ENCODE measurements around the gene KCNIP3.

DNA sequence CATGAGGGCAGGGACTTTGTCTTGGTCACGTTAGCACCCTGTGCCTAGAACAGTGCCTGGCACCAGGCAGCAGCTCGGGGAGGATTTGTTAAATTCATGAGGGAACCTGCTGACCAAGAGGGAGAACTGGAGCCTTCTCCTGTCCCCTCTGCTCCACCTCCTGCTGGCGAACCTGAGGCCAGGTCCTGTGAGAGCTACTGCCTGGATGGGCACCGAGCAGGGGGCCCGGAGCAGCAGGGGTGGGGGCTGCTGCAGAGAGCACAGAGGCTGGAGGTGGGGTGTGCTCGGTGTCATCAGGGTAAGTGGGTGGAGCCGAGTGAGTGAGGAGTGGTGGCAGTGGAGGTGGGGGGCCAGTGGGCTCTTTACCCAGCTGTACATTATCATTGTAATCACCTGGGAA is 53.2 kb downstream of the KCNIP3 start:
- TF ChIP-seq NFIC (IDR thresholded peaks at IDR 0.05; ENCODE audit: borderline replicate concordance) (no peak), RFX5 (IDR thresholded peaks at IDR 0.05; ENCODE audit: low read length) (no peak), RCOR1 (IDR thresholded peaks at IDR 0.05; ENCODE audit: low read length) (no peak), JUND (IDR thresholded peaks at IDR 0.05) (no peak), TEAD4 (IDR thresholded peaks at IDR 0.05; ENCODE audit: borderline replicate concordance, insufficient read depth) (no peak), TAF1 (IDR thresholded peaks at IDR 0.05; ENCODE audit: borderline replicate concordance, low read depth, low read length) (no peak), CHD2 (IDR thresholded peaks at IDR 0.05; ENCODE audit: low read length, partially characterized antibody) (no peak), YY1 (IDR thresholded peaks at IDR 0.05; ENCODE audit: low read depth) (no peak), EZH2phosphoT487 (IDR thresholded peaks at IDR 0.05; ENCODE audit: borderline replicate concordance, low read depth) (no peak), GABPA (IDR thresholded peaks at IDR 0.05; ENCODE audit: low read depth) (no peak), EP300 (IDR thresholded peaks at IDR 0.05; ENCODE audit: borderline replicate concordance in 1 of 2, low read depth in 1 of 2, low read length in 1 of 2) (no peak), POLR2AphosphoS5 (IDR thresholded peaks at IDR 0.05; ENCODE audit: low read depth, low read length) (no peak), MXI1 (IDR thresholded peaks at IDR 0.05; ENCODE audit: low read depth, low read length) (no peak)
- TF ChIP-seq, protein P1, sequence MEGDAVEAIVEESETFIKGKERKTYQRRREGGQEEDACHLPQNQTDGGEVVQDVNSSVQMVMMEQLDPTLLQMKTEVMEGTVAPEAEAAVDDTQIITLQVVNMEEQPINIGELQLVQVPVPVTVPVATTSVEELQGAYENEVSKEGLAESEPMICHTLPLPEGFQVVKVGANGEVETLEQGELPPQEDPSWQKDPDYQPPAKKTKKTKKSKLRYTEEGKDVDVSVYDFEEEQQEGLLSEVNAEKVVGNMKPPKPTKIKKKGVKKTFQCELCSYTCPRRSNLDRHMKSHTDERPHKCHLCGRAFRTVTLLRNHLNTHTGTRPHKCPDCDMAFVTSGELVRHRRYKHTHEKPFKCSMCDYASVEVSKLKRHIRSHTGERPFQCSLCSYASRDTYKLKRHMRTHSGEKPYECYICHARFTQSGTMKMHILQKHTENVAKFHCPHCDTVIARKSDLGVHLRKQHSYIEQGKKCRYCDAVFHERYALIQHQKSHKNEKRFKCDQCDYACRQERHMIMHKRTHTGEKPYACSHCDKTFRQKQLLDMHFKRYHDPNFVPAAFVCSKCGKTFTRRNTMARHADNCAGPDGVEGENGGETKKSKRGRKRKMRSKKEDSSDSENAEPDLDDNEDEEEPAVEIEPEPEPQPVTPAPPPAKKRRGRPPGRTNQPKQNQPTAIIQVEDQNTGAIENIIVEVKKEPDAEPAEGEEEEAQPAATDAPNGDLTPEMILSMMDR (IDR thresholded peaks at IDR 0.05): no peak
